HAP-1 (cell line): ENCODE data around the gene MYBPC1.

Experiments
- DNase-seq, 2 experiments: peaks; one replicate each; pipeline ENCODE4 v3.0.0-alpha.2; 2016 to 2020; ENCODE audit warnings: low spot score in 2 of 2
- H3K27me3 ChIP-seq: fragments of 250-450 bp; sonication (Bioruptor Pico); 2 replicates; pipeline ENCODE4 v1.5.1; 2020; ENCODE audit warnings: low read depth, mild to moderate bottlenecking, moderate library complexity
- H3K36me3 ChIP-seq: fragments of 250-450 bp; sonication (Bioruptor Pico); replicated peaks from 2 replicates; pipeline ENCODE4 v1.5.1; 2020; ENCODE audit warnings: mild to moderate bottlenecking
- H3K4me1 ChIP-seq: fragments of 250-450 bp; sonication (Bioruptor Pico); 2 replicates; pipeline ENCODE4 v1.5.1; 2020; ENCODE audit warnings: mild to moderate bottlenecking
- H3K4me3 ChIP-seq: fragments of 250-450 bp; sonication (Bioruptor Pico); 2 replicates; pipeline ENCODE4 v1.5.1; 2020; ENCODE audit warnings: mild to moderate bottlenecking, moderate library complexity
- H3K9me3 ChIP-seq: fragments of 250-450 bp; sonication (Bioruptor Pico); 2 replicates; pipeline ENCODE4 v1.5.1; 2020; ENCODE audit warnings: mild to moderate bottlenecking, moderate library complexity
- in situ Hi-C: fragments of 300-500 bp; cut with MboI; formaldehyde crosslinking; loops from 3 replicates; pipeline ENCODE4 v1.14.3; 2020; ENCODE audit warnings: low sequenced_read_pairs, inconsistent platforms, mixed read lengths

MYBPC1 gene

DNA sequence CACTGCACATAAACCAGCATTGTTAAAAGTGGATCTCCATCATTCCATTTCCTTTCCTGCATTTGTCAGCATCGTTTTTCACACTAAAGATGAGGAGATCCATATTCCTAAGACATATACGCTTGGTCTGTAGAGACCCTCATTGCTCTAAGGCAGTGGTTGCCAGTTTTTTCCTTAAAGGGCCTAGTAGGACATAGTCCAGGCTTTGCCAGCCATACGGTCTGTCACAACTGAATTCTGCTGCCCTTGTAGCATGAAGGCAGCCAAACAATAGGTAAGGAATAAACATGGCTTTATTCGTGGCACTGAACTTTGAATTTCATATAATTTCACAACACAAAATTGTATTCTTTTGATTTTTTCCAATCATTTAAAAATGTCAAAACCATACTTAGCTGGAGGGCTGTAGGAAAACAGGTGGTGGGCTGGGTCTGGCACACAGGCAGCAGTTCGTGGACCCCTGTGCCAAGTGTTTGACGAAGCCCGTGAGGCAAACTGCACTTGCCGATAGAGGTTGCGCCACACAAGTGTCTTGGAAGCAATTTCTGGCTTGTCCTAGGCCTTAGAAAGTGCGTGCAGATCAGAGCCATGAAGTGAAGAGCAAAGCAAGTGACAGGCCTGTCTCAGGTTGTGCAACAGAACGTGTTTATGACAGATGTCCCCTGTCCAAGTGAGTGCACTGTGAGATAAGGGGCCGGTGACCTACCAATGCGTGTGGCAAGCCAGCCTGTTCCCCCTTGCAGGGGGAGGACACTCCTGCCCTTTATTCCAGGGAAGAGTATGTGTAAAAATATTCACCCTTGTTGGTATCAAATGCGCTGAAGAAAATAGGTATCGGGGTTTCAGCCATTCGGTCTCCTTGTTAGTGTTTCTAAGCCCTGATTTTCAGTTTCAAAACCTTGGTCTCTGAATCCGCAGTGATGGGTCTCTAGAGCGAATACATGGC, 101.8 kb downstream of the MYBPC1 start:
- DNase-seq = peak in 1 of 2 experiments; percentile 24
- in situ Hi-C loops = loop anchor here (5.0 kb wide), 1 partner anchor 34 kb away; no protein-coding TSS in a partner anchor

DNA sequence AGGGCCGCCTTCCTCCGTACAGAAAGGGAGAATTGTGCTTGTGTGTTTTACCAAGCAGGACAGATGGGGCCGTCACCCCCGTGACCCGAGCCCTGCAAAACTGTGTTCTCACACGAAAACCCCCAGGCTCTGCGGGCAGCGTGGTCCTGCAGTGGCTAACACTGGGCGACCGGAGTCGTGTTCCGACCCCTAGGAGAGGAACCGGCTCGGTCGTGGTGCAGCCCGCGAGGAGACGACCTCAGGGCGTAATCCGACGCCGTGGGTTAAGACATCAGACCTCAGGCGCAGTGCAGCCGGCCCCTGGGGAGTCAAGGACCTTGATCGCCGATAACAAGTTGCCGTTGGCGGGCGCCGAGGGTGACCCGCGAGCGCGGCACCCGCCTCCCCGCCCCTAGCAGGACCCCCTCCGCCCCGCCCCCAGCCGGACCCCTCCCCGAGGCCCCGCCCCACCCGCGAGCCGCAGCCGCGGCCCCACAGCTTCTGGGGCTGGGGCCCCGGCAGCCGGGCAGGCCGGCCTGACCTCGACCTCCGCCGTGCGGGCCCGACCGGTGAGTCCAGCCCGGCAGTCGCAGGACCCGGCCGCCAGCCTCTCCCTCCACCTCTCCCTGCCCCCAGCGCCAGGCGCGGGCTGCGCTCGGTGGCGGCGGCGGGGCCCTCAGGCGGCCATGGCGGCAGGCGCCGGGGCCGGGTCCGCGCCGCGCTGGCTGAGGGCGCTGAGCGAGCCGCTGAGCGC, 102.6 kb downstream of the MYBPC1 start, which contains the start of gene CHPT1:
Gene CHPT1 (plus strand): TSS at position 444 of the 733 bp plus-strand sequence. CDS start 222 bp downstream, at position 666.
- peaks cover 32% of the 10 kb centered on the region for H3K4me1 ChIP-seq
- peak; percentile 76 to 94 for DNase-seq

More for the DNA sequence above, 101.8 kb downstream of the MYBPC1 start:
- Histone ChIP-seq H3K4me1 (peaks cover 23% of the 10 kb centered on the region), H3K27me3 (no peaks in the 10 kb centered on the region), H3K9me3 (peaks cover 4% of the 10 kb centered on the region; the same call in 1 of the 2 replicates), H3K4me3 (peak overlapping the region; percentile 73), H3K36me3 (no peaks in the 10 kb centered on the region)

DNA sequence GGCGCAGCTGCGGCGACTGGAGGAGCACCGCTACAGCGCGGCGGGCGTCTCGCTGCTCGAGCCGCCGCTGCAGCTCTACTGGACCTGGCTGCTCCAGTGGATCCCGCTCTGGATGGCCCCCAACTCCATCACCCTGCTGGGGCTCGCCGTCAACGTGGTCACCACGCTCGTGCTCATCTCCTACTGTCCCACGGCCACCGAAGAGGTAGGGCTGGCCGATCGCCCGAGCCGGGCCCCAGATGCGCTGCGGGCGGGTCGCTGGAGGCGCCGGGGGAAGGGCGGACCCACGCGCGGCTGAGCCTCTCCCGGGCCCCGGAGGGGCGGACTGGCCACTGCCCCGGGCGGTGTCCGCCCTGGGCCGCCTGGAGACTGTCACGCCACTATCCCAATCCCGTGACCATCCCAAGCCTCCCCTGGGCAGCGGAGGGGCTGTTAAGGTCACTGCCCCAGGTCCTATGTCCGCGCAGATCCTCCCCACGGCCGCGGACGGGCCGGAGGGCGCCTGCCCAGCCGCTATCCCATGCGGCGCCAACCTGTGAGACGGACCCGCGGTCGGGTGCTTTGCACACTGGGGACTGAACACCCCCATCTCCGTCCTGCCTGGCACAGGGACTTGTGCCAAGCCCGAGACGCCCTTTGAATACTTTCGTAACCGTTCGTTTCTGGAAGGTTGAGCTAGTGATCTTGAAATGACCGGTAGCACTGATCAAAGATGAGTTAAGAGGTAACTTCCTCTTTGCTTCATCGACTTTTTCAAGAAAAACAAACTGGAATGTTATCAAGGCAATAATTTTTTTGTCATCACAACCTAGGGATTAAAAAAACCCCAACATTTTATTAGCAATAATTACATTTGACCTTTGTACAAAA, 103.4 kb downstream of the MYBPC1 start:
- Histone ChIP-seq H3K4me1 (peaks cover 40% of the 10 kb centered on the region), H3K9me3 (peaks cover 4% of the 10 kb centered on the region; the same call in 1 of the 2 replicates), H3K4me3 (peak overlapping the region; percentile 73), H3K27me3 (no peaks in the 10 kb centered on the region), H3K36me3 (peaks cover 4% of the 10 kb centered on the region; the same call in 1 of the 2 replicates)
- in situ Hi-C loops = loop anchor here (5.0 kb wide), 1 partner anchor 36 kb away; no protein-coding TSS in a partner anchor
- DNase-seq = peak; percentile 35 to 44

More for the DNA sequence above, 102.6 kb downstream of the MYBPC1 start, which contains the start of gene CHPT1:
- H3K4me3 ChIP-seq = peak within 1 kb of the TSS; percentile 73
- peaks cover 4% of the 10 kb centered on the region; the same call in 1 of the 2 replicates for H3K9me3 ChIP-seq
- no peaks in the 10 kb centered on the region for H3K36me3 ChIP-seq
- in situ Hi-C loops = loop anchor here (5.0 kb wide), 1 partner anchor 35 kb away; no protein-coding TSS in a partner anchor
- no peaks in the 10 kb centered on the region for H3K27me3 ChIP-seq

DNA sequence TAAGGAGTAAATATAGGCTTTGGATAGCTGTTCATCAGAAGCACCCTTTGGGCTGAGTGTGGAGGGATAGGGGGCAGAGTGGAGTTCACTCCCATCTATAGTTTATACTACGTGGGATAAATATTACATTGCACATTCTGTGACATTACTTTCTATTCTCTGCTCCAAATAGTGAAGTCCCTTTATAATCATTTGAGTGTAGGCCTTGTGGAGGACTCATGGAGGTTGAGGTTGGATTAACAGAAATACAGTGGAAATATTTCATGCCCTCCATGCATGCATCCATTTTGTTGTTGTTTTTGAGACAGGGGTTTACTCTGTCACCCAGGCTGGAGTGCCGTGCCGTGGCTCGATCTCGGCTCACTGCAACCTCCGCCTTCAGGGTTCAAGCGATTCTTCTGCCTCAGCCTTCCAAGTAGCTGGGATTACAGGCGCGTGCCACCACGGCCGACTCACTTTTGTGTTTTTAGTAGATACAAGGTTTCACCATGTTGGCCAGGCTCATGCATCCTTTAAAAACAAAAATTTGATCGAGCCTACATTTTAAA, 104.1 kb downstream of the MYBPC1 start:
- Histone ChIP-seq H3K27me3 (no peaks in the 10 kb centered on the region), H3K9me3 (peaks cover 4% of the 10 kb centered on the region; the same call in 1 of the 2 replicates), H3K4me1 (peaks cover 40% of the 10 kb centered on the region), H3K36me3 (peaks cover 7% of the 10 kb centered on the region), H3K4me3 (peak overlapping the region; percentile 73)
- in situ Hi-C loops = loop anchor here (5.0 kb wide), 1 partner anchor 37 kb away; no protein-coding TSS in a partner anchor
- DNase-seq = peak; percentile 29 to 44

DNA sequence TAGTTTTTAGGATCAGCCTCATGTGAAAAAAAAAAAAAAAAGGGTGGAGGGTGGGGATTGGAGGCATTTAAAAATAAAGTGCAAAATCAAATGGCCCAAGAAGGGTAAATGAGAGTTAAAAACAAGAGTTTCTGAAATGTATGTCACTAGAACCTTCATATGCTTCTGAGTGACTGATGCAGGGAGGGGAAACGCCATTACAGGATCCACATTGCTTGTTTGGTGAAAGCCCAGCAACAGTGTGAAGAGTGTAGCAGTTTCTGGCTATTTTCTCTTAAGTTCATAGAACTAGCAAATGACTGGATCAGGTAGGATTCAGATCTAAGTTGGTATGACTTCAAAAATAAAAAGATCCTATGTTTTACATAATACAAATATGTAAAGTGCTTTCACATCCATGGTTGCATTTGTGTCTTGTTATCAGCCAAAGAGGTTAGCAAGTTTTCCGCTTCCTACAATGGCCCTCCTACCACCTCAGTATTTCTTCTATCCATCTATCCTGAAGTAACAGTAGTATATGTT, 105.6 kb downstream of the MYBPC1 start:
- Histone ChIP-seq H3K9me3 (no peaks in the 10 kb centered on the region), H3K27me3 (no peaks in the 10 kb centered on the region), H3K4me3 (peak overlapping the region; percentile 0; the same call in 1 of the 2 replicates), H3K4me1 (peaks cover 35% of the 10 kb centered on the region), H3K36me3 (peaks cover 7% of the 10 kb centered on the region)
- no peak for DNase-seq
- in situ Hi-C loops = no loop called here

DNA sequence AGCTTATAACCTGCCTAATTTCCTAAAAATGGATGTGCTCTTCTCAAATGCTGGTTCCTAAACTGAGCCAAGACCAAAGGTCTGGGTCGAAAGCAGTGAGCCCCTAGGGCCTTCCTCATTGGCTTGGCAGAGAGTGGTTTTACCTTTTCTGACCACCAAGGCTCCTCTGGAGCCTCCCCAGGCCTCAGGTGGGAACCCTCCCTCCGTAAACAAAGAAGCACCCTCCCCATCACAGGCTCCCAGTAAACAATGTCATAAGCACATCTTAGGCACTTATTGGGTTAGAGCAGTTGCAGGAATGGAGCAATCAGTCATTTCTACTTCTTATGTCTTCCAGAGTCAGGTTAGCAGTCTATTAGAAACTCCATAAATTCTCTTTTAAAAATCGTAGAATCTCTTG, 108.7 kb downstream of the MYBPC1 start:
- H3K4me1 ChIP-seq = peaks cover 23% of the 10 kb centered on the region
- H3K4me3 ChIP-seq = no peak overlapping the region
- no peaks in the 10 kb centered on the region for H3K9me3 ChIP-seq
- in situ Hi-C loops = no loop called here
- no peaks in the 10 kb centered on the region for H3K27me3 ChIP-seq
- peaks cover 7% of the 10 kb centered on the region for H3K36me3 ChIP-seq
- DNase-seq = no peak

DNA sequence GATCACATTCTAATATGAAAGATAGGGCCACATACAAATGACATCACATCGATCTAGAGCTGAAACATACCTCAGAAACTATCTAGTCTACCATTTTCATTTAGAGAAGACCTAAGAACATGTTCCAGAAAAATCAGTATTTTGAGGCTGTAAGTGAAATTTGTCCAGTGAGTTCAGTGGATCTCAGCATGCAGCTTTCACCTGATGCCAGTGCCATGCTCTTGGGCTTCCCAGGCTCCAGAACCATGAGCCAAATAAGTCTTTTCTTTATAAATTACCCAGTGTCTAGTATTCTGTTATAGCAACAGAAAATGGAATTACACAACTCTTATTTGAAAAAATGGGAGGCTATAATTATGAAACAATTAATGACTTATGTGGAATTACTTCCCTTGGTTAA, 111.6 kb downstream of the MYBPC1 start:
- Histone ChIP-seq H3K36me3 (peaks cover 17% of the 10 kb centered on the region), H3K9me3 (no peaks in the 10 kb centered on the region), H3K27me3 (no peaks in the 10 kb centered on the region), H3K4me1 (peaks cover 18% of the 10 kb centered on the region), H3K4me3 (no peak overlapping the region)
- in situ Hi-C loops = no loop called here
- no peak for DNase-seq

DNA sequence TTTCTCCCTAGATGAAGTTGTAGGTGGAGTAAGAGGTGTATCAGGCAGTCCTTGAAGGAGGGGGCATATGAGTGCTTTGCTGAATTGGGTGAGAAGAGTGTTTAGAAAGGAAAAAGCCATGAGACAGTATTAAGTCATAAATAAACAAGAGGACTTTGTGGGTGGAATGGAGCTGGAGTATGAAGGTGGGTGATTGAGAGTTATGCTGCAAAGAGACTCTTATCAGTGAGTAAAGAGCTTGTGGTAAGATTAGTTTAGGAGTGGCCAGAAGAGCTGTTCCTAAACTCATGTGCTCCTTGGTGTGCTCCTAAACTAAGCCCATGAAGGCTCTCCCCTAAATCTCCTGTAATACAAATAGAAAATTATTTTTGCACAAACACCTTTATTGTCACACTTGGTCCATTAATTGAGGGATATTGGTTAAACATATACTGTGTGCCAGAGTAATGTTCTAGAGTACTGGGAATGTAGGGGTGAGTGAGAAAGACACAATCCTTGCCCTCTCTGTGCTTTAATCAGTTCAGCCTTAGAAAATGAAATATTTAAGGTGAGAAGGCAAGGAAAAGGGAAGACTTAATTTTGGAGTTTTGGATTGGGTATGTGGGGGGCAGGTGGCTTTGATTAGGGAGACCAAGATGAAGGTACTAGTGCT, 112.5 kb downstream of the MYBPC1 start:
- Histone ChIP-seq H3K9me3 (no peaks in the 10 kb centered on the region), H3K4me1 (peaks cover 9% of the 10 kb centered on the region), H3K27me3 (no peaks in the 10 kb centered on the region), H3K4me3 (no peak overlapping the region), H3K36me3 (peaks cover 17% of the 10 kb centered on the region)
- DNase-seq = no peak
- in situ Hi-C loops = no loop called here

DNA sequence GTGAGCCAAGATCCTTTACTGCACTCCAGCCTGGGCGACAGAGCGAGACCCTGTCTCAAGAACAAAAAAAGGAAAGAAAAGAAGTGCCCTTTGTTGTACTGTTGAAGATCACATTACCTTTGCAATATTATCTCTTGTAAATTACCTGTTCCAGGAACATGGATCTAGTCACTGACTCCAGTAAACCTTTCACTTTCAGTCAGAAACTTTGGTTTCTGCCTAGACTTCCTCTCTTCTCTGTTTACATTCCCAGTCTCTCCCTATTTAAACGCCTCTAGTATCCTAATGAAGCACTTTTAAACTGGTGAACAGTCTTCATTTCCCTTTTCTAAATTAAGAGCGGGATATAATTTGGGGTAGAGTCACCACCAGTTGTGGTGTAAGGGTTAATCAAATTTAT, 115.5 kb downstream of the MYBPC1 start:
- no peaks in the 10 kb centered on the region for H3K9me3 ChIP-seq
- H3K27me3 ChIP-seq = no peaks in the 10 kb centered on the region
- in situ Hi-C loops = no loop called here
- H3K4me1 ChIP-seq = peaks cover 2% of the 10 kb centered on the region
- H3K4me3 ChIP-seq = no peak overlapping the region
- H3K36me3 ChIP-seq = peaks cover 10% of the 10 kb centered on the region
- DNase-seq = no peak

DNA sequence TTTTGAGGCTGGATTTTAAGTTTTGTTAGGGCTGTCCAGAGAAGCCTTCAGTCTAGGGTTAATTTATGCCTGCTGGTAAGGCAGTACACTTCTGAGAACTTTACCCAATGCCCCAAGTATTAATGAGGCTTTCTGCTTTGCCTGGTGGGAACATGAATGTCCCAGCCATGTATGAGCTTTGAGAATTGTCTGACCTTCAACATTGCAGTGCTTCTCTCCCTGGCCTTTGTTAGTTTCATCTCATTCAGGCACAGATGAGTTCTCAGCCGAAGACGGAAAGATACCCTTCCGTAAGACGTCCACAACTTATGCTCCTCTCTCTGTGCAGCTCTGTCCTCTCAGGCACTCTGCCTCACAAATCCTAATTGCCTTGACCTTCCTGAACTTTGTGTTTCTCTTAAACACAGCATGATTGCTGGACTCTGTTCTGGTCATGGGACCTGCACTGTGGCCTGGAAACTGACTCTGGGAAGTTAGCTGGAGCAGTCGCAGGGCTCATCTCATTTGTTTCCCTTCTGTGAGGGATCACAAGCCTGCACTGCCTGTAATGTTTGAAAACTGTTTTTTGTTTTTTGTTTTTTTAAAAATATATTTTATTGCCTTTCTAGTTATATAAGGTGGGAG, 118.4 kb downstream of the MYBPC1 start:
- Histone ChIP-seq H3K9me3 (no peaks in the 10 kb centered on the region), H3K27me3 (no peaks in the 10 kb centered on the region), H3K4me3 (no peak overlapping the region), H3K36me3 (peaks cover 24% of the 10 kb centered on the region), H3K4me1 (peaks cover 2% of the 10 kb centered on the region)
- DNase-seq = no peak
- in situ Hi-C loops = no loop called here

DNA sequence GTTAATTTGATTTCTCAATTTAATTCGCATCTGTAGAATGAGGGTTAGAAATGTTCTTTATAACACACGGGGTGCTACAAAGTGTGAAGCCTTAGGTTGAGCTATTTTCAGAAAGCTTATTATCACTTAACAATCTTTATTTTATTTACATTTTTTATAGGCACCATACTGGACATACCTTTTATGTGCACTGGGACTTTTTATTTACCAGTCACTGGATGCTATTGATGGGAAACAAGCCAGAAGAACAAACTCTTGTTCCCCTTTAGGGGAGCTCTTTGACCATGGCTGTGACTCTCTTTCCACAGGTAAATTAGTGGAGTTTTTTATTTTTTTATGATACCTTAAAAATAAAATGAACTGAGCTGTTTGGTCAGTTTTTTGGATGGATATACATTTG, 119.2 kb downstream of the MYBPC1 start:
- Histone ChIP-seq H3K36me3 (peaks cover 20% of the 10 kb centered on the region), H3K4me1 (peaks cover 2% of the 10 kb centered on the region), H3K27me3 (no peaks in the 10 kb centered on the region), H3K4me3 (no peak overlapping the region), H3K9me3 (no peaks in the 10 kb centered on the region)
- no peak for DNase-seq
- in situ Hi-C loops = no loop called here
